ENCODE data around the gene MUC20.
"Not testable (repeated sequence)": the region's sequence is repeated elsewhere in the genome, so short reads cannot be mapped to it uniquely, and the experiment has no call there.

Gene MUC20

DNA sequence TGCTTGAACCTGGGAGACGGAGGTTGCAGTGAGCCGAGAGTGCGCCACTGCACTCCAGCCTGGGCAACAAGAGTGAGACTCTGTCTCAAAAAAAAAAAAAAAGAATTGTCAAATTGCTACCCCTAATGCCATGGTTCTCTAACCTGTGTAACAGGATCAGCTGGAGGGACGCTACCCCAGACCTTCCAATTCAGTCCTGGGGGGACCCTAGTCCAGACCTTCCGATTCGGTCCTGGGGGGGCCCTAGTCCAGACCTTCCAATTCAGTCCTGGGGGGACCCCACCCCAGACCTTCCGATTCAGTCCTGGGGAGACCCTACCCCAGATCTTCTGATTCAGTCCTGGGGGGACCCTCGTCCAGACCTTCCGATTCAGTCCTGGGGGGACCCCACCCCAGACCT lies 29.8 kb upstream of the MUC20 start:
- TF ChIP-seq, protein P1, sequence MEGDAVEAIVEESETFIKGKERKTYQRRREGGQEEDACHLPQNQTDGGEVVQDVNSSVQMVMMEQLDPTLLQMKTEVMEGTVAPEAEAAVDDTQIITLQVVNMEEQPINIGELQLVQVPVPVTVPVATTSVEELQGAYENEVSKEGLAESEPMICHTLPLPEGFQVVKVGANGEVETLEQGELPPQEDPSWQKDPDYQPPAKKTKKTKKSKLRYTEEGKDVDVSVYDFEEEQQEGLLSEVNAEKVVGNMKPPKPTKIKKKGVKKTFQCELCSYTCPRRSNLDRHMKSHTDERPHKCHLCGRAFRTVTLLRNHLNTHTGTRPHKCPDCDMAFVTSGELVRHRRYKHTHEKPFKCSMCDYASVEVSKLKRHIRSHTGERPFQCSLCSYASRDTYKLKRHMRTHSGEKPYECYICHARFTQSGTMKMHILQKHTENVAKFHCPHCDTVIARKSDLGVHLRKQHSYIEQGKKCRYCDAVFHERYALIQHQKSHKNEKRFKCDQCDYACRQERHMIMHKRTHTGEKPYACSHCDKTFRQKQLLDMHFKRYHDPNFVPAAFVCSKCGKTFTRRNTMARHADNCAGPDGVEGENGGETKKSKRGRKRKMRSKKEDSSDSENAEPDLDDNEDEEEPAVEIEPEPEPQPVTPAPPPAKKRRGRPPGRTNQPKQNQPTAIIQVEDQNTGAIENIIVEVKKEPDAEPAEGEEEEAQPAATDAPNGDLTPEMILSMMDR (IDR thresholded peaks at IDR 0.05; ENCODE audit: low read depth, low read length), result no peak
- DNase-seq (ENCODE audit: extremely low read depth, low read depth), result no peak

DNA sequence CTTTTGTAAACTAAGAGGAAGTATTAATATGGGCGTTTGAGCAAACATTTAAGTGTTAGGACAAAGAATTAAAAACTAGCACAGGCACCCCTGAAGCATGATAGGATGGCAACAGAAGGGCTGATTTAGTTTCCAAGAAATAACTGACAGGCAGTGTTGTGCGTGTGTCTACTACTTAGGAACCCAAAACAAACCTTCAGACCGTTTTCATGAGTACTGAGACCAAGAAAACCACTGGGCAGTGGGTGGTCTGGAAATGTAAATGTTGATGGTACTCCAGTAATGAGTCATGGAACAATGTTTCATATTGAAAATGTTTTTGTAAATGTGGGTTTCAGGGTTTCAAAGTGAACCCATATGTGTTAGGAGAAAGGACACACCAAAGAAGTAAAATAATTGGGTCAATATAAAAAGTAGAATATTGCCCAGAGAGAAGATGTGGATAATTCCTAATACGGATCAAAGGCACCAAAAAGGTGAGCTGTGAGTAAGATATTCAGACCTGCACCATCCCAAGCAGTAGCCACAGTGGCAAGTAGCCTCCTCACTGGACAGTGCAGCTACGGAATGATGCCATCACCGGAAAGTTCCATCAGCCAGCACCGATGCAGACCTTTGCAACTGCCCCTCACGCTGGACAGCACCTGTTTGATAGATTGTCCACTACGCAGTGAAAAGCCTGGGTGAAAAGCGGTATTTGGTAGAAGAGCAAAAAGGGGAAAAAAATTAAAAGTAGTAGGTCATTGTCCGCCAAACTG lies 29.0 kb upstream of the MUC20 start:
- DNase-seq (ENCODE audit: extremely low read depth, low read depth), result not testable (repeated sequence)

DNA sequence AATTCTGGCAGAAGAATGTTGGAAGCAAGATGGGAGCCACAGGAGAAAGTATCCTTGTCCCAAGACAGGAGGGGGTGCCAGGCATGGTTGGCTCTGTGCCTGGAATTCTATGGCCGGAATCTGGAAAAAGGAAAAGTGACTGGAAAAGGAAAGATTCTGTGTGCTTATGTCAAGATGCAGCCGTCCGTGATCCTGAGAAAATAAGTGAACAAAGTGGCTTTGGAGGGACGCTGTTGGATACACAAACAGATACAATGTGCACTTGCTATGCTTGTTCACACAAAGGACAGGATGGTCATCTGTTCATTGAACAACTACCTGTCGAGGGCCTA lies 28.5 kb upstream of the MUC20 start:
- TF ChIP-seq, protein P1 (IDR thresholded peaks at IDR 0.05; ENCODE audit: low read depth, low read length), result no peak
- no peak for DNase-seq (ENCODE audit: extremely low read depth, low read depth)

DNA sequence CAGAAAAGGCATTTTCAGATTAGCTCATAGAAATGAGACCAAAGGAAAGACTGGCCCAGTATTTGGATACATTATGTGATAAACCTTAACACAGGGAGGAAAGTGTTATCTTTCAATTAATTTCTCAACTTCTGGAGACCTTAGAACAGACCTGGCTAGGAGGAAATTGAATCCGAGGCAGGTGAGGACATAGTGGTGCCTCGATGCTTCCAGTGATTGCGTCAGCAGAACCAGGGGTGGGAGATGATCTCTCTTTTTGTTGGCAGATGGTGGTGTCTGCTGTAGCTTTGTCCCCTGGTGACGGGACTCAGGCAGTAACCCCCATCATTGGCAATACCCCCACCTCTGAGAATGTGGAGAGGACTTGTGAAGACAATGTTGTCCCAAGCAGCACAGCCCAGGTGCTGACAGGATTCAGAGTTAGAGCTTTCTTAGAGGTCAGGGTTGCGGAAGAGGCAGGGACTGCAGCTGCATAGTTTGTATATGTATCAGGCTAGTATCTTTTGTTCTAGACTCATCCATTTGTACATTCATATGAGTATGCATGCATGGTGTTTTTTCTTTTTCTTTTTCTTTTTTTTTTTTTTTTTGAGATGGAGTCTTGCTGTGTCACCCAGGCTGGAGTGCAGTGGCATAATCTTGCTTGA lies 27.9 kb upstream of the MUC20 start:
- TF ChIP-seq, protein P1 (IDR thresholded peaks at IDR 0.05; ENCODE audit: low read depth, low read length), result no peak
- DNase-seq (ENCODE audit: extremely low read depth, low read depth), result no peak

DNA sequence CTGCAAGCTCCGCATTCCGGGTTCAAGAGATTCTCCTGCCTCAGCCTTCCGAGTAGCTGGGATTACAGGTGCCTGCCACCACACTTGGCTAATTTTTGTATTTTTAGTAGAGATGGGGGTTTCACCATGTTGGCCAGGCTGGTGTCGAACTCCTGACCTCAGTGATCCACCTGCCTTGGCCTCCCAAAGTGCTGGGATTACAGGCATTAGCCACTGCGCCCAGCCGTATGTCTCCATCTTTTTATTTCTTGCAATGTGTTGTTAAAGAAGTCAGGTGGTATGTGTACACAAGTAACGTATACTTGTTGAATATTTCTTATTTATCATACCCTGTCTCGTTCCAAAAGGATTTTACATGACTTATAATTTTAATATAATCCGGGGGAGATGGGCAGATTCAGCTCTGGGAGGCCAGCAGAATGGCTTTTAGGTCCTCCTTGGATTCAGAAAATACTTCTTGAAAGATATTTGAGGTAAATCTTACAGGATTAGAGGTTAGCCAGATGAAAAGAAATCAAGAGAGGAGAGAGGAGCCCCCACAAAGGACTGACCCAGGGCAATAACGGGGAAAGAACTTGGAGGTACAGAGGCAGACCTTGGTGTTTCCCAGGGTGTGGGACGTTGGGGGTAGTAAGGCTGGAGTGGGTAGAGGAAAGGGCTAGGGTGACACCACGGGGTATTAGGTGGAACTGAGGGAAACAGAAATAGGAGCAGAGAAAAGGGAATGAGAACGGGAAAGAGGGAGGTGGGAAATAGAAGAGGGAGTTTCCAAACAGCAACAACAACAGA lies 27.2 kb upstream of the MUC20 start:
- no peak for DNase-seq (ENCODE audit: extremely low read depth, low read depth)
- TF ChIP-seq, protein P1 (IDR thresholded peaks at IDR 0.05; ENCODE audit: low read depth, low read length), result no peak

DNA sequence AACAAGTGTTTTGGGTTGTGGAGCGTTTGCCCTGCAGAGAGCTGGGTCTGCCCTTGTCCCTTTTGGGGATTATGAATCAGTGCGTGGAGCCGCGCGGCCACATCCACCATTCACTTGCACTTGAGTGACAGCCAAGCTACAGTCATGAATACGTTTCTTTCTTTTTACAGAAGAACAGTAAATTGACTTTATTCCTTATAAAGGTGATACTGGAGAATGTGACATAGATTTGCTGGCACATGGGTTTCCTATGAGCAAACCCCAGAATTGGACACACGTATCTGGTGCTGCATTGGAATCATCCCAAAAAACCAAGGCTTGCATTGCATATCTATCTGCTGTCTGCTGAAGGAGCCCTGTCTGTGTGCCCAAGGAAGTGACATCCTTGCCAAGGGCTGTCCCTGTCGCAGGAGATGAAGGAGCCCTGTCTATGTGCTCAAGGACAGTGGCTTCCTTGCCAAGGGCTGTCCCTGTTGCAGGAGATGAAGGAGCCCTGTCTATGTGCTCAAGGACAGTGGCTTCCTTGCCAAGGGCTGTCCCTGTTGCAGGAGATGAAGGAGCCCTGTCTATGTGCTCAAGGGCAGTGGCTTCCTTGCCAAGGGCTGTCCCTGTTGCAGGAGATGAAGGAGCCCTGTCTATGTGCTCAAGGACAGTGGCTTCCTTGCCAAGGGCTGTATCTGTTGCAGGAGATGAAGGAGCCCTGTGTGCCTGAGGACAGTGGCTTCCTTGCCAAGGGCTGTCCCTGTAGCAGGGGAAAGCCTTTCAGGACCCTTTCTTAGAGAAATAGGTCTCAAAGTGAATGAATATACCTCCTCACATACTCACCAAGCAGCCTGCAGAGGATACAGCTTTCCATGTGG lies 26.3 kb upstream of the MUC20 start:
- DNase-seq (ENCODE audit: extremely low read depth, low read depth), result not testable (repeated sequence)

DNA sequence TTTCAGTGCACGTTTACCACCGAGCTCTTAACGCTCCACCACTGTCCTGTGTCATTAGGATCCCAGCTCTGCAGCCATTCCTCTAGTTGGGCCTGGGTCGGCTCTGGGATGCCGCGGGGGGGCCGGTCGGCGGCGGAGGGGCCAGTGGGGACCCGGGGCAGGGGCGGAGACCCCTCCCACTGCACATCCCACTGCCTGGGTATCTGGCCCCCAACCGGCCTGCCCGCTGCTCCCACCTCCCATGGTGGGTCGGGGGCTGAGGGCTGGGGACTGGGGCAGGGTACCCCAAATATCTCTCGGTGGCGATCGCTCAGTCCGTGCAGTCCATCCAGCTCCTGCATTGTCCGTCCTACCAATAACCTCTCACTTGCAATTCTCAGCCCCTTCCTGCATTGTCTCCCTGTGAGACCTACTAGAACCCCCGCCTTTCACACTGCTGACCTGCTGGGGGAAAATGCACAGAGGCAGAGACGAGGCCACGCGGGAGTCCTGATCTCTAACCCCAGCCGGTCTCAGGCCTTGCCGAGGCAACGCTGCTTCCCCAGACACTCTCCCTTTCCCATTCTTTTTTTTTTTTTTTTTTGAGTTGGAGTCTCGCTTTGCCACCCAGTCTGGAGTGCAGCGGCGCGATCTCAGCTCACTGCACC lies 24.0 kb upstream of the MUC20 start:
- TF ChIP-seq, protein P1 (IDR thresholded peaks at IDR 0.05; ENCODE audit: low read depth, low read length), result no peak
- no peak for DNase-seq (ENCODE audit: extremely low read depth, low read depth)

Data from AG09319 (cell line).